ENCODE results near the gene ITGA5.

ITGA5 gene

GRCh38 chr12:54430471-54431069 is 11.5 kb upstream of the ITGA5 start:
- DNase-seq = no peak

DNA sequence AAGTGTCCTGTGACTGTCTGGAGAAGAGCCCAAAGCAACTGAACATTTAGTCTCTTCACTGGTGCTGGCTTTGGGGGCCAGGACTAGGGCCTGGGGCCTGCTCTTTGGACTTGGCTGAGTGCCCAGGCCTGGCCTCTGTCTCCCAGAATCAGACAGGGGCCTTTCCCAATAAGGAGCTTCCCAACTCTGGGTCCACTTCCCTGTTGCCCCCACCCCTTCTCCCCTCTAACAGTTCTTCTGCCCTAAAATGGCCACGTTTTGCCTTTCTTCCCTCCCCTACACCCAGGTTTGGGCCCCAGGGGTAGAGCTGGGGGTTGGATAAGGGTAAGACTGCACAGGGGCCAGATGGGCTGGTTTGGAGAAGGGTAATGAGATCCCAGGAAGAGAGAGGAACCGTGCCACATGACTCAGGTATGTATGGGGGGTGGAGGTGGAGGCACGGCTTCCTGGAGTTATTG is 10.0 kb upstream of the ITGA5 start:
- no peak for DNase-seq

GRCh38 chr12:54428050-54429013 is 9.3 kb upstream of the ITGA5 start:
- no peak for DNase-seq

DNA sequence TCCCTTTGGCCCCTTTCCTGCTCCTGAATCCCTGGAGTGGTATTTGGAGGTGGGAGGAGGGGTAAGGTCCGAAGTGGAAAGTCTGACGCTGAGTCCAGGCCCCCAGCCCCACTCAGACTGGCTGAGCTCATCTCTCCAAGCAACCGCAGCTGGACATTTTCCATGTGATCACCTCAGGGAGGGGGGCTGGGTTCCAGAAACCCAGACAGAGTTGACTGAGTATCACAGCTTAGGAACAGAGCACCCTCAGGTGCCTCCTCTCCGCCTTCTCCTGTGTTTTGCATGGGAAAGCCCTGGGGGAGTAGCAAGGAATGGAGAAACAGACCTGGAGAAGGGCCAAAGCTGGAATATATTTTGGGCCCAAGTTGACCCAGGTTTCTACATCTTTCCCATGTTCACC is 8.0 kb upstream of the ITGA5 start:
- no peak for DNase-seq

DNA sequence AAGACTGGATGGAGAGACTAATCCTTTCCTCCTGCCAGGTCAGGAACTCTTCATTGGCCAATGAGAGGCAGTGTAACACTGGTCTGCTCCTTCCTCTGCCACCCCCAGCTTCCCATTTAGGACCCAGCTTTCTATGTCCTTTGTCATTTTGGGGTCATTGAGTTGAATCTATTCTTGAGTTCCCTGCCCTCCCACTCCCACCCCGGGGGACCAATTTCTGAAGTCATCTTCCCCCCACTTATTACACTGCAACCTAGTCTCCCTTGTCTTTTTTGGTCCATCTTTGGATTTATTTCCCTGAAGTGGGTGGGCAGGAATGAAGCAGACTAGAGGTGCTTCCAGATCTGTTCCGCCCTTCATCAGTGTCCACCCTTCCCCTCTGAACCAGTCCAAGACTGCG is 7.6 kb upstream of the ITGA5 start:
- DNase-seq = no peak

- no peak for DNase-seq
These were observed 6.6 kb upstream of the ITGA5 start for GRCh38 chr12:54425702-54426101.

DNA sequence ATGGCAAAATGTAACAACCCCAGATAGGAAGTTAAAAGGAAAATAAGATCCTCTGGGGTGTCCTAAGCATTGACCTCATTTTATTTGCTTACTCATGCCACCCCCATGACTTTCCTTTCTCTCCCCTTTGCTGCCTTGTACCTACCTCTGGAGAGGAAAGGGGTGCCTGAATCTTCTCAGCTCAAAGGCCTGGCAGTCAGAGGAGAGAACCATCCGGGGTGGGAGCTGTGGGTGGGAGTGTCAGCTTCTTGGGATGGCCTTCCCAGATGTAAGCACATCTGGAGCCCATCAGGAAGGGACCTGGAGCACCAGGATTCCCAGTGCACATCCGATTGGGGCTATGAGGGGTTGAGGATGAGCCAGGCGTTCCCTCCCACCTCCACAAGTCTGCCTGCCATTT is 5.2 kb upstream of the ITGA5 start:
- no peak for DNase-seq

- DNase-seq = no peak
These were observed 4.7 kb upstream of the ITGA5 start for GRCh38 chr12:54423816-54424150.

GRCh38 chr12:54421879-54422250 is 2.8 kb upstream of the ITGA5 start:
- no peak for DNase-seq

DNA sequence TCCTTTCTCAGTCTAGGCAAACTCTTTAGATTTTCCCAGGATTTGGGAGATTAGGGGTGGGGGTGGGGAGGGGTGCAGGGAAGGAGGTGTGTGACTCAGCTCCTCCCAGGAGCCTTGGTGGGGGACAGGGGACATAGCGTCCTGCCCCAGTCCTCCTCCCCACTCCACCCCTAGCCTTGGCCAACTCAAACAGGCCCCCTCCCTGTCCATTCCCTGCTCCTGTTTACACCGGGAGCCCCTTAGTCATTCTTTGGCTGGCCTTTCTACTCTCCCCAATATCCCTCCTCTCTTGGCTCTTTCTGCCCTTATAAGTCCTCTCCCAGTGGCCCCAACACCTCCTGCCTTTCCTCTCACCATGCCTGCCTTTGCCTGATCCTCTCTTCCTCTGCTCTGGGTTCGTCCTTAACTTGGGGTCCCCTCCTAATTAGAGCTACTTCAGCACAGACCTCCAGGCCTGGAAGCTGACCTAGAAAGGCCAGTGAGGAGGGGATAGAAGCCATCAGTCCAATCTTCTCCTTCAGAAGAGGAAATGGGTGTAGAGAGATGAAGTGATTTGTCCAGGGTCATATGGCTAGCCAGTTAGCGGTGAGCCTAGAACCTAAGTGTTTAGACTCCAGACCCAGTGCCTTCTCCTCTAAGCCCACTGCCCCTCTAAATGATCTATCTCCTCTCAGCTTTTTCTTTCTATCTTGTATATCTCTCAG is 2.3 kb upstream of the ITGA5 start:
- DNase-seq = no peak

DNA sequence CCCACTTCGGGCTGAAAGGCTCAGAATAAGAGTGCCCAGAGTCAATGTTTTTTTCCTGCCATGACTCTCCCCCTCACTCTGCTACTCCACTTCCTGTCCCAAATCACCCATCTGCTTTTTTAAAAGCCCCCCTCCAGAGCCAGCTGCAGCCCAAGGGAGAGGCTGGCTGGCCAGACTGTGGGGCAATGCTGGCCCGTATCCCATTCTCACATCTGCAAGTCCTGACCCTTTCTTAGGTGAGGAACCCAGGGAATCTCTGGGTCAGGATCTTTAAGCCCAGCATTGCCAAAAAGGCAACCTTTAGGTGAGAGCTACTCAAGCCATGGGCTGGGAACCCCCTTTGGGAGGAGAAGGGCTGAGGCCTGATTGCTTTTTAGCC is 1.7 kb upstream of the ITGA5 start:
- no peak for DNase-seq

- no peak for DNase-seq
These were observed 502 bp downstream of the ITGA5 start for GRCh38 chr12:54418441-54419087.

DNA sequence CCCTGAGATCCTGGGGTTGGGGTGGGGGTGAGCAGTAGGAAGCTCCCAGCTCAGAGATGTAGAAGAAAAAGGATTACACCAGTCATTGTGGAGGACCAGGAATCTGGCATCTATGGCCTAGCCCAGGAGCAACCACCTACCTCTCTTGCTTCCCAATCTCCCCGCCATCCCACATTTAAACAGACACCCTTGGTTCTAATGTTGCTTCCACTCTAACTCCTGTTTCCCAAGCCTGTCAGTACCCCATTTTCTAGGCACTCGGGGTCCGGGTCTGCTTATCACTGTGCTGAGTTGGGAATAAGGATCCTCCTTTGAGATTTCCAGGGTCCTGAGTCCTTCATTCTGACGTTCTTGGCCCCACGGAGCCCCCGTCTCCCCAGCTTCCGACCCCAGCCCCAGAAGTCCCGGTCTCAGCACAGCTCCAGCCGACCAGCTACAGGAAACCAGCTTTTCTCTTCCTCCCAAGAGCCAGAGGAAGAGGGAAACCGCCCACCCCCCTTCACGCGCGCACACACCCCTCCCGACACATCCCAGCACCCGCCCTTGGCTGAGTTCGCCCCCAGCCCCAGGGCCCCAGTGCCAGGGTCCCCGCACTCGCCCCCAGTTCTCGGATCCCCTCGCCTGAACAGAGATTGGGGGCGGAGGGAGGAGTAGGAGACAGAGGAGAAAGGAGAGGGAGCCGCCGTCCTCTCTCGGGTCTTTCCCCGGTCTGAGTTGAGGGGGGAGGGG is 1.2 kb downstream of the ITGA5 start:
- DNase-seq = peak; percentile 48

DNA sequence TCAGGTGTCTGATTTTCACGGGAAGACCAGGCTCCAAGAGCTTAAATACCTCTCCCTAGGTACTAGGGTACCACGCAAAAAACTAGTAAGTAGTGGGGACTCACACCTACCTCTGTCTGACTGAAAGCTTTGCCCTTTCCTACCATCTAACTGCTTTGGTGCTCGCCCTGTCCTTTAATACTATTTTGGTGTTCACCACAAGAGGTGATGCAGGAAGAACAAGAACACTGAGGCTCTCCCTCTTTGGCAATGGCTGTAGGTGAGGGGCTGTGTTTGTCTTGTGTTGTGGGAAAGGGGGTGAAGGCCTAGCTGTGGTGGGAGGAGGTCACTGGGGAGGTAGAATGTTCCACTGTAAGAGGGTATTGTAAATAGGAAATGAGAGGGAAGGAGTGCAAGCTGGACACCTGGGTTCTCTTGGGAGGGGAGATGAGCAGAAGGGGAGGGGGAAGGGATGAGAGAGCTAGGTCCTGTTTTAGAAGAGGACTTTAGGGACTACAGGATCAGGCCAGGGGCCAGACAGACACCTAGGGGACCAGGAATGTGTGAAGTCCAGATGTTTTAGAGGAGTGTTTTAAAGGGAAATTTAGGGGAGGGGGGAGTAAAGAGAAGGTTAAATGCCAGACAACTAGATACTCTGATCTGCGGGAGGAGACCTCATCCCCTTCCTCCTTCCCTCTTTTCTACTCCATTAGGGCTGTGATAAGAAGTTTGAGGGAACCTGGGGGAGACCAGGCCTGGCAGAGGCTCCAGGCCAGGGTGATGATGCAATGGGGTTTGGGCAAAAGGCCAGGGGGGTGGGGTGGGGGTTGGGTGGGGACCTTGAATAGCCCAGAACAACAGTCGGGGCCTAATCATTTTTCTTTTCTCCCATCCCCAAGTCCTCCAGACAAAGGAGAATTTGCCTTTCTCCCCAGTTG is 2.1 kb downstream of the ITGA5 start:
- DNase-seq = no peak

DNA sequence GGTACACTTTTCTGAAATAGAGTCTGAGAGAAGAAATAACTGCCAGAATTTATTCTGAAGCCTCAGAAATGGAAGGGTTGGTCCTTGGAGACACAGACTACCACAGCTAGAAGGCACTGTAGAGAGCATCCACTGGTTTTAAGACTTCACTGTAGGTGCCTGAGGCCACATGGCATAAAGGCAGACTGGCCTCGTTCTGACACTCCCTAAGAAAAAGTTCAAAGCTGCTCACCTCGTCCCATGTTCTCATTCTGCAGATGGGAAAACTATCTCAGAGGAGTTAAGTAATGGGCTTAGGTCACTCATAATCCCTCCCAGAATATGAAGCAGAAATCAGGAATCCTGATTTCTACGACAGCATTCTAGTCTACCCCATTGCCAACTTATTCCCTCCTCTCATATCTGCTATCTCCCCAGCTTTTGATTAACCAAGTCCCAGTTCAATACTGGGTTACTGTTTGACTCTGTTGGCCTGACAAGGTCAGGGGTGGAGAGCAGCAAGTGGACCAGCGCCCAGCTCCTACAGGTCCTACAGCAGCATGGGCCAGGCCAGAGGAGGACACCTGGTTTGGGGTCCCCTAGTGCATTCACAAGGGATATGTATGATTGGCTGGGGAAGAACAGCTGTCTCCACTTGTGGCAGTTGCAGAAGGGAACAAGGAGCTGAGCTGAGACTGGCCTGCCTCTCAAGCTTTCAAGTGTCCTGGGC is 3.7 kb downstream of the ITGA5 start:
- no peak for DNase-seq

GRCh38 chr12:54413284-54414190 is 5.5 kb downstream of the ITGA5 start:
- peak; percentile 71 for DNase-seq

DNA sequence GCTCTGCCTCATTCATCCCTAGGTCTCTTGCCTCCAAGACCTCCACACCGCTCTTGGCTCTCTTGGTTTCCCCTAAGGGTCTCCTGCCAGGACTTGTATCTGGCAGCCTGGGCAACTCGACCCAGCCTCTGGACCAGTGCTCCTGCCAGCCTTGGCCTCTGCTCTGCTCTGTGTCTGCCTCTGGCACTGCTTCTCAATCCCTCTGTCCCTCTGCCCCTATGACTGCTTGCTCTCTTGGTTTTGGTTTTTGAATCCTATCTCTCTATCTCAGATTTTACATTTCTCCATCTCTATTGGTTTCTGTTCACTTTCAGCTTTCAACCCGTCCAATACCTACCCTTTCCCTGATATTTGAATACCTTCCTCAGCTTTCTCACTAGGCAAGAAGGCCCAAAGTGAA is 6.3 kb downstream of the ITGA5 start:
- no peak for DNase-seq

DNA sequence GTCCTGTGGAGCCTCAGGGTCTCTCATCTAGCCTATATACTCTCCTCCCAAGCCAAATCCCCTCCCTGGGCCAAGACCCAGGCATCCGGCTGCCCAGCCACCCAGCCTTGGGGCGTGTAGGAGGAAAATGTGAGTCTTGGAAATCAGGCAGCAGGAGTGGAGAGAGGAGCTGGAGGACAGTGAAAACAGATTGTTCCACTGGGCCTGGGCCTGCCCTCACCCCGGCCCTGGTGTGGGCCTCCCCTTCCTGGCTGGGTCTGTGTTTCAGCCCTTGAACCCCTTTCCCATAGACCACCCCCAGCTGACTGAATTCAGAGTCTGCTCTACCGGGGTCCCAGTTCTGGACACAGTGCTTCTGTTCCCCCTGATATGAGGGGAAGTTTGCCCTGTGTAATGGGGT is 6.7 kb downstream of the ITGA5 start:
- DNase-seq = no peak

DNA sequence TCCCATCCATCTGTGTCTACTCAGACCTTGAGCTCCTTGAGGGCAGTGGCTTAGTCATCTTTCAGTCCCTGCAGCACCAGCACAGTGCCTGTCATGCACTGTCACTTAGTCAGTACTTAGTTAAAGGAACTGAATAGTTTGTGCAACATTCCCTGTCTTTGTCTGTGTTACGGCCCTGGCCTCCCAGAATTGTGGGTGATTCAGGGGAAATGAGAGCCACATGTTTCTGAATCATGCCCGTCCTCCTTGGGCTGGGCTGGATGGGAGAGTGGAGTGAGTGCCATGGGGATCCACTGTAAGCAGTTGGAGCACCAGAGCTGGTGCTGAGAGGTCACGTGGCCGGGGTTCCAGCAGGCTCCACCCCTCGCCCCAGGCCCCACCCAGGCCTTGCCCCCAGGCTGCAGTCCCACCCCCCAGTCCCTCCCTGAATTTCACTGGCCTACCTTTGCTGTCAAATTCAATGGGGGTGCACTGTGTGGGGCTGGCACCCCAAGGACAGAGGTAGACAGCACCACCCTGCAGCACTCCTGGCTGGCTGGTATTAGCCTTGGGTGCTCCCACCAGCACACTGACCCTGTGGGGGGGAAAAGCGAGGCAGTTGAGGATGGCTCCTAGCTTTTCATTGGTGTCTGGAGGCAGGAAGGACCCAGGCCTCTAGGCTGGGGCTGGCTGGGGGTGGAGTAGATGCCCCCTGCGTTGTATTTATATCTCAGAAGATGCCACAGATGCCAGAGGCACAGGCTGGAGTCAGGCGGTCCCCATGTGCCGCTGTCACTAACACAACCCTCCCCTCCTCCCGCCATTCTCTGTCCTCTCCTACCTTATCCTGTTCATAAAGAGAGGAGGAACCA is 7.5 kb downstream of the ITGA5 start:
- peak; percentile 77 for DNase-seq
